Measurements from ENCODE around the gene MPRIP.

- TF ChIP-seq EZH2 (IDR thresholded peaks at IDR 0.05; ENCODE audit: borderline replicate concordance), result no peak
- TF ChIP-seq CTCF (IDR thresholded peaks at IDR 0.05; ENCODE audit: poor library complexity), result no peak
- TF ChIP-seq EZH2phosphoT487 (IDR thresholded peaks at IDR 0.05; ENCODE audit: low read depth, severe bottlenecking, unreplicated experiment), result no peak
Observed at GRCh38 chr17:17151055-17151454, 108.8 kb downstream of the MPRIP start.
